AG04450 (cell line): ENCODE measurements around the gene MPHOSPH9. TPM values are rescaled to one million over a fixed set of nuclear protein-coding genes. Genes with fewer than 3 reads are reported as not detected.

Source experiments
- CTCF ChIA-PET: fragments of 300-600, 350-600 bp; formaldehyde crosslinking; extraction: SDS; loops from one replicate; lab custom pipeline; 2022; ENCODE audit warnings: antibody characterized with exemption, inconsistent platforms; lab: Charles Lee
- POLR2A ChIA-PET: fragments of 350-600 bp; formaldehyde crosslinking; extraction: SDS; loops from one replicate; lab custom pipeline; 2021; ENCODE audit warnings: antibody characterized with exemption, inconsistent platforms; lab: Yijun Ruan, JAX
- DNase-seq: peaks from one replicate; pipeline ENCODE4 v3.0.0-alpha.2; 2011; ENCODE audit warnings: low read depth, low spot score
- H3K27ac ChIP-seq: one replicate; pipeline ENCODE4 v1.5.1; 2012; ENCODE audit warnings: low read depth, low read length, control low read depth
- H3K27me3 ChIP-seq: one replicate; pipeline ENCODE4 v1.6.0; 2012; ENCODE audit warnings: low read length; ENCODE audit not compliant: control insufficient read depth, insufficient read depth
- H3K4me3 ChIP-seq: 2 replicates; pipeline ENCODE4 v1.5.1; 2011; ENCODE audit warnings: mild to moderate bottlenecking, low read depth, low read length, control low read depth
- H3K9me3 ChIP-seq: 2 replicates; pipeline ENCODE4 v1.5.1; 2012; ENCODE audit warnings: low read length; ENCODE audit not compliant: control insufficient read depth, insufficient read depth
- CTCF ChIP-seq: IDR thresholded peaks from 2 replicates; pipeline ENCODE4 v1.5.1; 2011; ENCODE audit warnings: low read depth, low read length, control low read depth, inconsistent platforms
- polyA plus RNA-seq: library from polyadenylated mRNA; depleted of rRNA; stranded (reverse); fragments of >200 nt; gene quantifications from 2 replicates; pipeline ENCODE4 v1.2.3, GENCODE V29; 2011

Gene MPHOSPH9
- polyA plus RNA-seq, 1 experiment: 20.3 TPM

GRCh38 chr12:123132951-123133619 is 99.9 kb downstream of the MPHOSPH9 start:
- Histone ChIP-seq H3K27me3 (no peaks in the 10 kb centered on the region), H3K9me3 (no peaks in the 10 kb centered on the region), H3K27ac (no peak overlapping the region), H3K4me3 (no peak overlapping the region)
- CTCF ChIA-PET: no interaction called here
- POLR2A ChIA-PET: no interaction called here
- no peak for DNase-seq
- TF ChIP-seq CTCF: no peak

- Histone ChIP-seq H3K27ac (no peak overlapping the region), H3K4me3 (no peak overlapping the region), H3K27me3 (no peaks in the 10 kb centered on the region), H3K9me3 (no peaks in the 10 kb centered on the region)
- CTCF ChIA-PET: interaction anchor here (0.6 kb wide), 1 partner anchor 147 kb away, joined by 3 read pairs; no protein-coding TSS in a partner anchor
- no peak for DNase-seq
- TF ChIP-seq CTCF: no peak
- POLR2A ChIA-PET: no interaction called here
Observed at GRCh38 chr12:123131879-123132402, 101.0 kb downstream of the MPHOSPH9 start.

GRCh38 chr12:123131291-123131832 is 101.6 kb downstream of the MPHOSPH9 start:
- ChIA-PET CTCF (interaction anchor here (0.6 kb wide), 1 partner anchor 147 kb away, joined by 3 read pairs; no protein-coding TSS in a partner anchor), POLR2A (no interaction called here)
- H3K4me3 ChIP-seq: no peak overlapping the region
- TF ChIP-seq CTCF: no peak
- no peaks in the 10 kb centered on the region for H3K9me3 ChIP-seq
- no peaks in the 10 kb centered on the region for H3K27me3 ChIP-seq
- no peak overlapping the region for H3K27ac ChIP-seq
- DNase-seq: no peak

GRCh38 chr12:123129621-123130020 is 103.3 kb downstream of the MPHOSPH9 start:
- Histone ChIP-seq H3K27ac (no peak overlapping the region), H3K27me3 (no peaks in the 10 kb centered on the region), H3K4me3 (no peak overlapping the region), H3K9me3 (no peaks in the 10 kb centered on the region)
- CTCF ChIA-PET: no interaction called here
- TF ChIP-seq CTCF: no peak
- DNase-seq: no peak
- POLR2A ChIA-PET: interaction anchor here (0.6 kb wide), 2 partner anchors 9 to 106 kb away, joined by 3 to 5 read pairs; no protein-coding TSS in a partner anchor

GRCh38 chr12:123127182-123127495 is 105.8 kb downstream of the MPHOSPH9 start:
- CTCF ChIA-PET: no interaction called here
- Histone ChIP-seq H3K4me3 (no peak overlapping the region), H3K27me3 (no peaks in the 10 kb centered on the region), H3K9me3 (no peaks in the 10 kb centered on the region), H3K27ac (no peak overlapping the region)
- TF ChIP-seq CTCF: no peak
- POLR2A ChIA-PET: interaction anchor here (0.6 to 1.1 kb wide), 2 partner anchors 12 to 70 kb away, joined by 4 read pairs; no protein-coding TSS in a partner anchor
- DNase-seq: no peak
